Measurements from ENCODE around the gene AQP12B. TPM values are rescaled to one million over a fixed set of nuclear protein-coding genes. Genes with fewer than 3 reads are reported as not detected.

Gene AQP12B
- total and polyA plus RNA-seq, 10 of the 15 experiments (the other 5 are each of a cell fraction or from before 2014, with no cell fraction given): not detected

- 19% methylated on average over 12 of the region's 12 CpGs for WGBS (ENCODE audit: insufficient coverage, insufficient replicate concordance, low lambda C conversion rate, missing lambda C conversion rate)
- FAIRE-seq (no peak), DNase-seq (ENCODE audit: low read depth, low spot score) (no peak), ATAC-seq (no peak)
- Histone ChIP-seq H4K20me1 (ENCODE audit: control insufficient read depth, insufficient read depth) (no peaks in the 10 kb centered on the region), H3K4me2 (ENCODE audit: control insufficient read depth, insufficient read depth) (no peak overlapping the region), H3K9ac (ENCODE audit: control insufficient read depth, insufficient read depth, low read length) (no peak overlapping the region), H3K4me1 (ENCODE audit: control insufficient read depth, insufficient read depth, low read length) (no peaks in the 10 kb centered on the region), H3K79me2 (ENCODE audit: control insufficient read depth, insufficient read depth, low read length) (no peaks in the 10 kb centered on the region), H2AFZ (ENCODE audit: control insufficient read depth, low read depth, low read length) (no peak overlapping the region), H3K27me3 (replicated peaks in 1 of 2; ENCODE audit: control insufficient read depth in 2 of 2, insufficient read depth in 2 of 2, low read length in 1 of 2) (peaks cover 0 to 2% of the 10 kb centered on the region in 2 experiments; a peak in 2 of 4 replicates), H3K36me3 (ENCODE audit: control insufficient read depth in 2 of 2, insufficient read depth in 2 of 2, low read length in 1 of 2) (no peaks in the 10 kb centered on the region), H3K4me3 (no peak overlapping the region), H3K9me3 (replicated peaks; ENCODE audit: control insufficient read depth, insufficient read depth, low read length) (no peaks in the 10 kb centered on the region), H3K27ac (ENCODE audit: control insufficient read depth, insufficient read depth) (no peak overlapping the region)
- SMC1A ChIA-PET (ENCODE audit: uncharacterized antibody, unreplicated experiment): no interaction called here
- in situ Hi-C loops (cut with MboI): no loop called here
- no TSS peak for BruUV-seq (replicated peaks)
- RAD21 ChIA-PET (ENCODE audit: unreplicated experiment): no interaction called here
- intact Hi-C loops (cut with micrococcal nuclease; ENCODE audit: unreplicated experiment): loop anchor here (10.0 kb wide), 1 partner anchor 190 kb away; no protein-coding TSS in a partner anchor
- POLR2A ChIA-PET: no interaction called here
- TF ChIP-seq CREM (IDR thresholded peaks at IDR 0.05; ENCODE audit: low read depth) (no peak), FOS (IDR thresholded peaks at IDR 0.05; ENCODE audit: borderline replicate concordance, extremely low read depth, insufficient read length) (no peak)
- CTCF ChIA-PET: interaction anchor here (2.9 kb wide), 1 partner anchor 192 kb away, joined by 12 read pairs; no protein-coding TSS in a partner anchor
Measured at GRCh38 chr2:240705204-240705791, 22.6 kb upstream of the AQP12B start.

GRCh38 chr2:240704651-240705050, 22.0 kb upstream of the AQP12B start:
- no peaks in the 10 kb centered on the region for H3K79me2 ChIP-seq (ENCODE audit: control insufficient read depth, insufficient read depth, low read length)
- RAD21 ChIA-PET (ENCODE audit: unreplicated experiment): interaction anchor here (0.6 kb wide), 1 partner anchor 96 kb away, joined by 3 read pairs; no protein-coding TSS in a partner anchor
- peaks cover 0 to 2% of the 10 kb centered on the region in 2 experiments; a peak in 2 of 4 replicates for H3K27me3 ChIP-seq (replicated peaks in 1 of 2; ENCODE audit: control insufficient read depth in 2 of 2, insufficient read depth in 2 of 2, low read length in 1 of 2)
- CTCF ChIA-PET: interaction anchor here (2.9 kb wide), 1 partner anchor 191 kb away, joined by 12 read pairs; no protein-coding TSS in a partner anchor
- H3K36me3 ChIP-seq (ENCODE audit: control insufficient read depth in 2 of 2, insufficient read depth in 2 of 2, low read length in 1 of 2): no peaks in the 10 kb centered on the region
- no peaks in the 10 kb centered on the region for H3K4me1 ChIP-seq (ENCODE audit: control insufficient read depth, insufficient read depth, low read length)
- H3K27ac ChIP-seq (ENCODE audit: control insufficient read depth, insufficient read depth): no peak overlapping the region
- H3K9me3 ChIP-seq (replicated peaks; ENCODE audit: control insufficient read depth, insufficient read depth, low read length): no peaks in the 10 kb centered on the region
- in situ Hi-C loops (cut with MboI): no loop called here
- WGBS (ENCODE audit: insufficient coverage, insufficient replicate concordance, low lambda C conversion rate, missing lambda C conversion rate): 57% methylated on average over 17 of the region's 19 CpGs
- H3K4me2 ChIP-seq (ENCODE audit: control insufficient read depth, insufficient read depth): no peak overlapping the region
- H3K9ac ChIP-seq (ENCODE audit: control insufficient read depth, insufficient read depth, low read length): no peak overlapping the region
- TF ChIP-seq SMARCA5 (IDR thresholded peaks at IDR 0.05) (no peak), PKNOX1 (IDR thresholded peaks at IDR 0.05) (no peak), HDAC6 (IDR thresholded peaks at IDR 0.05; ENCODE audit: unreplicated experiment) (no peak), NFYB (IDR thresholded peaks at IDR 0.05; ENCODE audit: insufficient read depth, low read depth, low read length) (no peak), GATAD2B (conservative IDR thresholded peaks at IDR 0.05; ENCODE audit: low read depth) (no peak), WRNIP1 (IDR thresholded peaks at IDR 0.05; ENCODE audit: borderline replicate concordance, low read depth, low read length) (no peak), BCL11A (IDR thresholded peaks at IDR 0.05; ENCODE audit: low read depth, low read length) (no peak), YY1 (IDR thresholded peaks at IDR 0.05; ENCODE audit: low read depth, low read length) (no peak), ZZZ3 (IDR thresholded peaks at IDR 0.05; ENCODE audit: control insufficient read depth, insufficient read length, low read depth) (no peak), EP300 (IDR thresholded peaks at IDR 0.05; ENCODE audit: borderline replicate concordance in 1 of 2, control insufficient read depth in 1 of 2, low read depth in 2 of 2, low read length in 2 of 2) (no peak), ZSCAN29 (IDR thresholded peaks at IDR 0.05) (no peak), RAD51 (IDR thresholded peaks at IDR 0.05) (no peak), HDGF (IDR thresholded peaks at IDR 0.05) (no peak)
- TF ChIP-seq, protein P1, sequence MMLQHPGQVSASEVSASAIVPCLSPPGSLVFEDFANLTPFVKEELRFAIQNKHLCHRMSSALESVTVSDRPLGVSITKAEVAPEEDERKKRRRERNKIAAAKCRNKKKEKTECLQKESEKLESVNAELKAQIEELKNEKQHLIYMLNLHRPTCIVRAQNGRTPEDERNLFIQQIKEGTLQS (IDR thresholded peaks at IDR 0.05; ENCODE audit: borderline replicate concordance, extremely low read depth, low read depth, low read length): no peak
- SMC1A ChIA-PET (ENCODE audit: uncharacterized antibody, unreplicated experiment): no interaction called here
- DNase-seq (ENCODE audit: low read depth, low spot score): no peak
- no peak overlapping the region for H2AFZ ChIP-seq (ENCODE audit: control insufficient read depth, low read depth, low read length)
- intact Hi-C loops (cut with micrococcal nuclease; ENCODE audit: unreplicated experiment): loop anchor here (10.0 kb wide), 1 partner anchor 190 kb away; no protein-coding TSS in a partner anchor
- FAIRE-seq: no peak
- no peak for ATAC-seq
- H4K20me1 ChIP-seq (ENCODE audit: control insufficient read depth, insufficient read depth): no peaks in the 10 kb centered on the region
- BruUV-seq (replicated peaks): no TSS peak
- POLR2A ChIA-PET: no interaction called here
- H3K4me3 ChIP-seq: no peak overlapping the region
